ENCODE results near the gene FBXO30. TPM values are rescaled to one million over a fixed set of nuclear protein-coding genes. Genes with fewer than 3 reads are reported as not detected.

FBXO30 gene
- total RNA-seq, 1 donor from 2014 or later = 34.6 TPM

- H3K27me3 Mint-ChIP-seq (ENCODE audit: insufficient read depth, low read depth) = no peaks in the 10 kb centered on the region
- H3F3A ChIP-seq (ENCODE audit: low read depth) = peaks cover 6% of the 10 kb centered on the region
- no peak for TF ChIP-seq EZH2 (IDR thresholded peaks at IDR 0.05)
- H3K4me2 ChIP-seq = no peak overlapping the region
- no peaks in the 10 kb centered on the region for H3K4me1 Mint-ChIP-seq
- no peak for DNase-seq (ENCODE audit: low spot score)
- no peaks in the 10 kb centered on the region for H3K9me3 ChIP-seq (ENCODE audit: low read depth)
- H3K4me3 ChIP-seq = no peak overlapping the region
- no peak overlapping the region for H3K9ac ChIP-seq
- H3K27ac ChIP-seq = no peak overlapping the region
- H3K27ac Mint-ChIP-seq = no peak overlapping the region
- no peak overlapping the region for H3K4me3 Mint-ChIP-seq
- no peaks in the 10 kb centered on the region for H3K27me3 ChIP-seq
- H2AFZ ChIP-seq (replicated peaks) = no peak overlapping the region
- no peaks in the 10 kb centered on the region for H3K9me3 Mint-ChIP-seq
- no peaks in the 10 kb centered on the region for H3K36me3 ChIP-seq
- H3K36me3 Mint-ChIP-seq = no peaks in the 10 kb centered on the region
- H3K4me1 ChIP-seq = no peaks in the 10 kb centered on the region
- no peaks in the 10 kb centered on the region for H4K20me1 ChIP-seq (ENCODE audit: low read depth)
- H3K79me2 ChIP-seq (ENCODE audit: low read depth) = no peaks in the 10 kb centered on the region
Observed at GRCh38 chr6:145845557-145845956, 31.0 kb upstream of the FBXO30 start.

GRCh38 chr6:145844933-145845540, 30.4 kb upstream of the FBXO30 start:
- Histone ChIP-seq H3K9me3 (ENCODE audit: low read depth) (no peaks in the 10 kb centered on the region), H3K27ac (no peak overlapping the region), H3F3A (ENCODE audit: low read depth) (peaks cover 8% of the 10 kb centered on the region), H3K9ac (no peak overlapping the region), H2AFZ (replicated peaks) (no peak overlapping the region), H3K36me3 (no peaks in the 10 kb centered on the region), H3K79me2 (ENCODE audit: low read depth) (no peaks in the 10 kb centered on the region), H3K27me3 (no peaks in the 10 kb centered on the region), H3K4me2 (no peak overlapping the region), H3K4me3 (no peak overlapping the region), H4K20me1 (ENCODE audit: low read depth) (no peaks in the 10 kb centered on the region), H3K4me1 (no peaks in the 10 kb centered on the region)
- no peaks in the 10 kb centered on the region for H3K4me1 Mint-ChIP-seq
- no peaks in the 10 kb centered on the region for H3K36me3 Mint-ChIP-seq
- no peak for DNase-seq (ENCODE audit: low spot score)
- TF ChIP-seq EZH2 (IDR thresholded peaks at IDR 0.05) (no peak), EZH2phosphoT487 (IDR thresholded peaks at IDR 0.05) (no peak), CTCF (IDR thresholded peaks at IDR 0.05) (no peak)
- no peaks in the 10 kb centered on the region for H3K27me3 Mint-ChIP-seq (ENCODE audit: insufficient read depth, low read depth)
- no peaks in the 10 kb centered on the region for H3K9me3 Mint-ChIP-seq
- H3K4me3 Mint-ChIP-seq = no peak overlapping the region
- H3K27ac Mint-ChIP-seq = no peak overlapping the region

GRCh38 chr6:145842693-145843546, 28.3 kb upstream of the FBXO30 start:
- H3K27me3 Mint-ChIP-seq (ENCODE audit: insufficient read depth, low read depth) = no peaks in the 10 kb centered on the region
- TF ChIP-seq CTCF (IDR thresholded peaks at IDR 0.05) = no peak
- no peak for TF ChIP-seq EZH2phosphoT487 (IDR thresholded peaks at IDR 0.05)
- no peak for TF ChIP-seq EZH2 (IDR thresholded peaks at IDR 0.05)
- no peaks in the 10 kb centered on the region for H3K9me3 Mint-ChIP-seq
- Histone ChIP-seq H4K20me1 (ENCODE audit: low read depth) (no peaks in the 10 kb centered on the region), H3K9me3 (ENCODE audit: low read depth) (no peaks in the 10 kb centered on the region), H3F3A (ENCODE audit: low read depth) (peaks cover 8% of the 10 kb centered on the region), H3K27me3 (no peaks in the 10 kb centered on the region), H3K36me3 (no peaks in the 10 kb centered on the region), H3K4me2 (no peak overlapping the region), H3K79me2 (ENCODE audit: low read depth) (no peaks in the 10 kb centered on the region), H3K27ac (no peak overlapping the region), H3K9ac (no peak overlapping the region), H2AFZ (replicated peaks) (no peak overlapping the region), H3K4me1 (no peaks in the 10 kb centered on the region), H3K4me3 (no peak overlapping the region)
- no peaks in the 10 kb centered on the region for H3K36me3 Mint-ChIP-seq
- H3K4me1 Mint-ChIP-seq = no peaks in the 10 kb centered on the region
- no peak overlapping the region for H3K4me3 Mint-ChIP-seq
- no peak for DNase-seq (ENCODE audit: low spot score)
- H3K27ac Mint-ChIP-seq = peak overlapping the region; percentile 12

- Mint-ChIP-seq H3K4me3 (no peak overlapping the region), H3K27me3 (ENCODE audit: insufficient read depth, low read depth) (no peaks in the 10 kb centered on the region), H3K36me3 (no peaks in the 10 kb centered on the region), H3K27ac (no peak overlapping the region), H3K4me1 (no peaks in the 10 kb centered on the region), H3K9me3 (no peaks in the 10 kb centered on the region)
- H3K79me2 ChIP-seq (ENCODE audit: low read depth) = no peaks in the 10 kb centered on the region
- no peaks in the 10 kb centered on the region for H3K4me1 ChIP-seq
- H4K20me1 ChIP-seq (ENCODE audit: low read depth) = no peaks in the 10 kb centered on the region
- H3K27me3 ChIP-seq = no peaks in the 10 kb centered on the region
- H3F3A ChIP-seq (ENCODE audit: low read depth) = peaks cover 8% of the 10 kb centered on the region
- no peak overlapping the region for H2AFZ ChIP-seq (replicated peaks)
- no peak overlapping the region for H3K4me2 ChIP-seq
- H3K9ac ChIP-seq = no peak overlapping the region
- no peaks in the 10 kb centered on the region for H3K9me3 ChIP-seq (ENCODE audit: low read depth)
- H3K4me3 ChIP-seq = no peak overlapping the region
- DNase-seq (ENCODE audit: low spot score) = no peak
- TF ChIP-seq CTCF (IDR thresholded peaks at IDR 0.05) (no peak), EZH2phosphoT487 (IDR thresholded peaks at IDR 0.05) (no peak)
- H3K36me3 ChIP-seq = no peaks in the 10 kb centered on the region
- no peak overlapping the region for H3K27ac ChIP-seq
Observed at GRCh38 chr6:145841668-145842067, 27.1 kb upstream of the FBXO30 start.
